Measurements from ENCODE around the gene MAP3K10. TPM values are rescaled to one million over a fixed set of nuclear protein-coding genes. Genes with fewer than 3 reads are reported as not detected.

MAP3K10 gene
- total and polyA plus RNA-seq, 2 of the 4 experiments (the other 2 are of a cell fraction) = 1.8 to 5.5 TPM

DNA sequence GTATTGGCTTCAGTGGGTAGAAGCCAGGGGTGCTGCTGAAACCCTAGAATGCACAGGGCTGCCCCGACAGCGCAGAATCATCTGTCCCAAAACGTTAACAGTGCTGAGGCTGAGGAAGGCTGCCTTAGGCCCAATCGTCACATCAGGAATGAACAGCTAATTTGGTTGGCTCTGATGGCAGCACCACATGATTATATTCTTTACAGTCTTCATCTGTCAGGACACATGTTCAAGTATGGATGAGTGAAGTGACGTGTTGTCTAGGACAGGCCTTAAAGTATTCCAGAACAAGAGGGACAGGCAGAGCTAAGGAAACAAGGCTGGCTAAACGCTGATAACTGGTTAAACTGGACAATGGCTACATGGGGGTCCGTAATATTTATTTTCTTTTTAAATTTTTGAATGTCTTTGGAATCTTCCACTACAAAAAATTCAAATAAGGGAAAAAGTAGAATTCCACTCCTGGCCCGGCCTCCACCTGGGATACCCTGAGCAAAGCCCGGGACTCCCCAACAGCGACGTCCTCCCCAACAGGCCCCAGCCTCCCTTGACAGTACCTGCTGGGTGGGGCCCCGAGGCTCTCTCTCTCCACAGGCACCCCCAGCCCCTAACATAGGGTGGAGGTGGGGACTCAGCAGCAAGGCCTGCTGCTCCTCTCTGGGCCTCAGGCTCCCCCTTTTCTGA, 50.0 kb downstream of the MAP3K10 start:
- no peaks in the 10 kb centered on the region for H3K9me3 ChIP-seq (ENCODE audit: control insufficient read depth, insufficient read depth, low read length)
- no peak overlapping the region for H4K8ac ChIP-seq (ENCODE audit: low read depth in 2 of 2, low read length in 2 of 2)
- dilution Hi-C loops (cut with HindIII; ENCODE audit: low sequenced_read_pairs, unreplicated experiment) = no loop called here
- no peak overlapping the region for H3K4me2 ChIP-seq (ENCODE audit: low read depth, low read length)
- no peak overlapping the region for H4K91ac ChIP-seq (ENCODE audit: insufficient read depth, low read depth, low read length)
- no peak overlapping the region for H3K14ac ChIP-seq (replicated peaks; ENCODE audit: low read depth, low read length)
- H3K9me1 ChIP-seq (ENCODE audit: insufficient read depth, low read length) = peaks cover 9% of the 10 kb centered on the region; the same call in 1 of the 2 replicates
- H2BK20ac ChIP-seq (ENCODE audit: low read depth, low read length) = no peak overlapping the region
- DNase-seq (no peak), ATAC-seq (ENCODE audit: low read depth) (no peak)
- no TSS peak for BruUV-seq (replicated peaks)
- no peak overlapping the region for H2BK15ac ChIP-seq (ENCODE audit: low read depth, low read length)
- H3K23ac ChIP-seq (ENCODE audit: low read depth, low read length) = no peak overlapping the region
- WGBS, 2 experiments (ENCODE audit: extremely low coverage in 2 of 2, insufficient read length in 1 of 2) = no CpG with 5 or more reads among the region's 12 CpGs
- H3K36me3 ChIP-seq (ENCODE audit: control insufficient read depth, insufficient read depth, low read length) = peaks cover 53% of the 10 kb centered on the region
- H3K27ac ChIP-seq (ENCODE audit: insufficient read depth, low read length) = no peak overlapping the region
- no peak overlapping the region for H3K4ac ChIP-seq (ENCODE audit: low read depth, low read length)
- no peak overlapping the region for H3K18ac ChIP-seq (ENCODE audit: low read depth, low read length)
- H2AK9ac ChIP-seq (replicated peaks; ENCODE audit: low read depth, low read length, poor library complexity) = no peak overlapping the region
- no peak overlapping the region for H2BK5ac ChIP-seq (ENCODE audit: low read depth, low read length, poor library complexity, severe bottlenecking)
- H2AK5ac ChIP-seq (ENCODE audit: low read depth, low read length) = no peak overlapping the region
- in situ Hi-C loops (cut with MboI; ENCODE audit: low sequenced_read_pairs) = no loop called here
- H3K27me3 ChIP-seq (ENCODE audit: control insufficient read depth, insufficient read depth, low read length) = no peaks in the 10 kb centered on the region
- H3K56ac ChIP-seq (ENCODE audit: extremely low read depth, insufficient read depth, low read length) = no peak overlapping the region
- ChIA-PET POLR2A (ENCODE audit: unreplicated experiment) (no interaction called here), CTCF (no interaction called here)
- TF ChIP-seq MAZ (IDR thresholded peaks at IDR 0.05; ENCODE audit: borderline replicate concordance, low read depth, low read length) (no peak), RFX5 (IDR thresholded peaks at IDR 0.05; ENCODE audit: low read depth, low read length) (no peak), SMC3 (IDR thresholded peaks at IDR 0.05; ENCODE audit: low read depth, low read length) (no peak)
- TF ChIP-seq, protein P1, sequence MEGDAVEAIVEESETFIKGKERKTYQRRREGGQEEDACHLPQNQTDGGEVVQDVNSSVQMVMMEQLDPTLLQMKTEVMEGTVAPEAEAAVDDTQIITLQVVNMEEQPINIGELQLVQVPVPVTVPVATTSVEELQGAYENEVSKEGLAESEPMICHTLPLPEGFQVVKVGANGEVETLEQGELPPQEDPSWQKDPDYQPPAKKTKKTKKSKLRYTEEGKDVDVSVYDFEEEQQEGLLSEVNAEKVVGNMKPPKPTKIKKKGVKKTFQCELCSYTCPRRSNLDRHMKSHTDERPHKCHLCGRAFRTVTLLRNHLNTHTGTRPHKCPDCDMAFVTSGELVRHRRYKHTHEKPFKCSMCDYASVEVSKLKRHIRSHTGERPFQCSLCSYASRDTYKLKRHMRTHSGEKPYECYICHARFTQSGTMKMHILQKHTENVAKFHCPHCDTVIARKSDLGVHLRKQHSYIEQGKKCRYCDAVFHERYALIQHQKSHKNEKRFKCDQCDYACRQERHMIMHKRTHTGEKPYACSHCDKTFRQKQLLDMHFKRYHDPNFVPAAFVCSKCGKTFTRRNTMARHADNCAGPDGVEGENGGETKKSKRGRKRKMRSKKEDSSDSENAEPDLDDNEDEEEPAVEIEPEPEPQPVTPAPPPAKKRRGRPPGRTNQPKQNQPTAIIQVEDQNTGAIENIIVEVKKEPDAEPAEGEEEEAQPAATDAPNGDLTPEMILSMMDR (conservative IDR thresholded peaks at IDR 0.05; ENCODE audit: low read depth, low read length) = no peak
- TF ChIP-seq, protein P2, sequence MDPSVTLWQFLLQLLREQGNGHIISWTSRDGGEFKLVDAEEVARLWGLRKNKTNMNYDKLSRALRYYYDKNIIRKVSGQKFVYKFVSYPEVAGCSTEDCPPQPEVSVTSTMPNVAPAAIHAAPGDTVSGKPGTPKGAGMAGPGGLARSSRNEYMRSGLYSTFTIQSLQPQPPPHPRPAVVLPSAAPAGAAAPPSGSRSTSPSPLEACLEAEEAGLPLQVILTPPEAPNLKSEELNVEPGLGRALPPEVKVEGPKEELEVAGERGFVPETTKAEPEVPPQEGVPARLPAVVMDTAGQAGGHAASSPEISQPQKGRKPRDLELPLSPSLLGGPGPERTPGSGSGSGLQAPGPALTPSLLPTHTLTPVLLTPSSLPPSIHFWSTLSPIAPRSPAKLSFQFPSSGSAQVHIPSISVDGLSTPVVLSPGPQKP (IDR thresholded peaks at IDR 0.05; ENCODE audit: borderline replicate concordance, low read depth, low read length) = no peak
- no peaks in the 10 kb centered on the region for H3K4me1 ChIP-seq (ENCODE audit: control insufficient read depth, insufficient read depth, low read length)
- intact Hi-C loops (cut with micrococcal nuclease) = no loop called here
- peaks cover 10 to 32% of the 10 kb centered on the region in 2 experiments for H3K79me1 ChIP-seq (ENCODE audit: low read depth in 1 of 2, low read length in 2 of 2)
- H2AFZ ChIP-seq (replicated peaks; ENCODE audit: low read length, poor library complexity) = no peak overlapping the region
- peaks cover 3% of the 10 kb centered on the region for H4K20me1 ChIP-seq (ENCODE audit: insufficient read depth, low read length)
- H4K5ac ChIP-seq (ENCODE audit: low read depth, low read length) = no peak overlapping the region
- no peak overlapping the region for H2BK120ac ChIP-seq (ENCODE audit: low read depth, low read length)
- no peak overlapping the region for H3K4me3 ChIP-seq (ENCODE audit: insufficient read depth, low read depth, low read length)
- H3K9ac ChIP-seq (ENCODE audit: low read depth, low read length) = no peak overlapping the region
